ENCODE data around the gene TNFRSF9.

DNA sequence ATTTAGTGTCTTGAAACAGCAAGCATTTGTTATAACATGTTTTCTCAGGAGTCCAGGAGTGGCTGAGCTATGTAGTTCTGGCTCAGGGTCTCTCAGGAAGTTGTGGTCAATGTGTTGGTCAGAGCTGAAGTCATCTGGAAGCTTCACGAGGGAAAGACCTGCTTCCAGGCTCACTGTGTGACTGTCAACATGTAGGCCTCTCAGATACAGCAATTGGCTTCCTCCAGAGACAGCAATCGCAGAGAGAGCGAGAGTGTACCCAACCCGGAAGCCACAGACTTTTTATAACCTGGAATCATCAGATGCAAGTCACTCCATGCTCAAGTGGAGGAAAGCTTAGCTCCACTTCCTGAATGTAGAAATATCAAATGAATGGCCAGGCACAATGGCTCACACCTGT, 40.9 kb downstream of the TNFRSF9 start:
- TF ChIP-seq, protein P1, sequence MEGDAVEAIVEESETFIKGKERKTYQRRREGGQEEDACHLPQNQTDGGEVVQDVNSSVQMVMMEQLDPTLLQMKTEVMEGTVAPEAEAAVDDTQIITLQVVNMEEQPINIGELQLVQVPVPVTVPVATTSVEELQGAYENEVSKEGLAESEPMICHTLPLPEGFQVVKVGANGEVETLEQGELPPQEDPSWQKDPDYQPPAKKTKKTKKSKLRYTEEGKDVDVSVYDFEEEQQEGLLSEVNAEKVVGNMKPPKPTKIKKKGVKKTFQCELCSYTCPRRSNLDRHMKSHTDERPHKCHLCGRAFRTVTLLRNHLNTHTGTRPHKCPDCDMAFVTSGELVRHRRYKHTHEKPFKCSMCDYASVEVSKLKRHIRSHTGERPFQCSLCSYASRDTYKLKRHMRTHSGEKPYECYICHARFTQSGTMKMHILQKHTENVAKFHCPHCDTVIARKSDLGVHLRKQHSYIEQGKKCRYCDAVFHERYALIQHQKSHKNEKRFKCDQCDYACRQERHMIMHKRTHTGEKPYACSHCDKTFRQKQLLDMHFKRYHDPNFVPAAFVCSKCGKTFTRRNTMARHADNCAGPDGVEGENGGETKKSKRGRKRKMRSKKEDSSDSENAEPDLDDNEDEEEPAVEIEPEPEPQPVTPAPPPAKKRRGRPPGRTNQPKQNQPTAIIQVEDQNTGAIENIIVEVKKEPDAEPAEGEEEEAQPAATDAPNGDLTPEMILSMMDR (IDR thresholded peaks at IDR 0.05): no peak
- no peak for TF ChIP-seq SIN3A (IDR thresholded peaks at IDR 0.05; ENCODE audit: borderline replicate concordance, insufficient read depth, low read depth, low read length)
- no peak for TF ChIP-seq POLR2AphosphoS5 (IDR thresholded peaks at IDR 0.05; ENCODE audit: low read depth, low read length)
- TF ChIP-seq TCF7L2 (IDR thresholded peaks at IDR 0.05; ENCODE audit: low read depth, low read length): no peak
- TF ChIP-seq, protein P2, sequence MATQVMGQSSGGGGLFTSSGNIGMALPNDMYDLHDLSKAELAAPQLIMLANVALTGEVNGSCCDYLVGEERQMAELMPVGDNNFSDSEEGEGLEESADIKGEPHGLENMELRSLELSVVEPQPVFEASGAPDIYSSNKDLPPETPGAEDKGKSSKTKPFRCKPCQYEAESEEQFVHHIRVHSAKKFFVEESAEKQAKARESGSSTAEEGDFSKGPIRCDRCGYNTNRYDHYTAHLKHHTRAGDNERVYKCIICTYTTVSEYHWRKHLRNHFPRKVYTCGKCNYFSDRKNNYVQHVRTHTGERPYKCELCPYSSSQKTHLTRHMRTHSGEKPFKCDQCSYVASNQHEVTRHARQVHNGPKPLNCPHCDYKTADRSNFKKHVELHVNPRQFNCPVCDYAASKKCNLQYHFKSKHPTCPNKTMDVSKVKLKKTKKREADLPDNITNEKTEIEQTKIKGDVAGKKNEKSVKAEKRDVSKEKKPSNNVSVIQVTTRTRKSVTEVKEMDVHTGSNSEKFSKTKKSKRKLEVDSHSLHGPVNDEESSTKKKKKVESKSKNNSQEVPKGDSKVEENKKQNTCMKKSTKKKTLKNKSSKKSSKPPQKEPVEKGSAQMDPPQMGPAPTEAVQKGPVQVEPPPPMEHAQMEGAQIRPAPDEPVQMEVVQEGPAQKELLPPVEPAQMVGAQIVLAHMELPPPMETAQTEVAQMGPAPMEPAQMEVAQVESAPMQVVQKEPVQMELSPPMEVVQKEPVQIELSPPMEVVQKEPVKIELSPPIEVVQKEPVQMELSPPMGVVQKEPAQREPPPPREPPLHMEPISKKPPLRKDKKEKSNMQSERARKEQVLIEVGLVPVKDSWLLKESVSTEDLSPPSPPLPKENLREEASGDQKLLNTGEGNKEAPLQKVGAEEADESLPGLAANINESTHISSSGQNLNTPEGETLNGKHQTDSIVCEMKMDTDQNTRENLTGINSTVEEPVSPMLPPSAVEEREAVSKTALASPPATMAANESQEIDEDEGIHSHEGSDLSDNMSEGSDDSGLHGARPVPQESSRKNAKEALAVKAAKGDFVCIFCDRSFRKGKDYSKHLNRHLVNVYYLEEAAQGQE (IDR thresholded peaks at IDR 0.05; ENCODE audit: insufficient read depth in 1 of 2, low read depth in 2 of 2, low read length in 1 of 2): no peak

Data from Panc1 (cell line).